Neural cell (in vitro differentiated cells): ENCODE results near the gene TCFL5. TPM values are rescaled to one million over a fixed set of nuclear protein-coding genes. Genes with fewer than 3 reads are reported as not detected.

Experiments used
- H2AFZ ChIP-seq: fragments of 200-600, 300-800 bp; sonication (generic), shearing (Covaris generic); 2 replicates; pipeline ENCODE4 v1.6.0; 2014; ENCODE audit warnings: low read depth, mild to moderate bottlenecking, antibody characterized with exemption, low read length, moderate library complexity
- H3F3A ChIP-seq: fragments of 200-600 bp; shearing (Covaris generic); 2 replicates; pipeline ENCODE4 v1.6.1; 2016; ENCODE audit warnings: mild to moderate bottlenecking, moderate library complexity, mixed read lengths, antibody characterized with exemption, low read length; ENCODE audit not compliant: insufficient read depth, poor library complexity, severe bottlenecking
- H3K27ac ChIP-seq: fragments of 200-600, 300-800 bp; sonication (generic), shearing (Covaris generic); 2 replicates; pipeline ENCODE4 v1.5.1; 2014; ENCODE audit warnings: mild to moderate bottlenecking, low read length, moderate library complexity
- H3K27me3 ChIP-seq: fragments of 300-800, 200-600 bp; sonication (generic), shearing (Covaris generic); 2 replicates; pipeline ENCODE4 v1.6.0; 2014; ENCODE audit warnings: mild to moderate bottlenecking, low read depth, low read length, moderate library complexity; ENCODE audit not compliant: insufficient read depth
- H3K36me3 ChIP-seq: fragments of 300-800, 200-600 bp; sonication (generic), shearing (Covaris generic); 2 replicates; pipeline ENCODE4 v1.5.1; 2014; ENCODE audit warnings: mild to moderate bottlenecking, antibody characterized with exemption, low read length, moderate library complexity; ENCODE audit not compliant: insufficient read depth
- H3K4me2 ChIP-seq: fragments of 300-800, 200-600 bp; sonication (generic), shearing (Covaris generic); 2 replicates; pipeline ENCODE4 v1.6.0; 2014; ENCODE audit warnings: mild to moderate bottlenecking, low read length
- H3K4me3 ChIP-seq: fragments of 300-800, 200-600 bp; sonication (generic), shearing (Covaris generic); 2 replicates; pipeline ENCODE4 v1.5.1; 2014; ENCODE audit warnings: mild to moderate bottlenecking, low read length, moderate library complexity
- H3K79me2 ChIP-seq: fragments of 200-600 bp; shearing (Covaris generic); replicated peaks from 2 replicates; pipeline ENCODE4 v1.6.0; 2014; ENCODE audit warnings: mild to moderate bottlenecking, low read length, moderate library complexity; ENCODE audit not compliant: insufficient read depth
- H3K9ac ChIP-seq: fragments of 300-800, 200-600 bp; sonication (generic), shearing (Covaris generic); 2 replicates; pipeline ENCODE4 v1.6.1; 2016; ENCODE audit warnings: mild to moderate bottlenecking, low read length, mixed read lengths
- H3K9me2 ChIP-seq: fragments of 200-600 bp; shearing (Covaris generic); 2 replicates; pipeline ENCODE4 v1.6.1; 2016; ENCODE audit warnings: mild to moderate bottlenecking, low read length, mixed read lengths; ENCODE audit not compliant: insufficient read depth
- H3K9me3 ChIP-seq: fragments of 200-600, 300-800 bp; sonication (generic), shearing (Covaris generic); 2 replicates; pipeline ENCODE4 v1.6.1; 2016; ENCODE audit warnings: mild to moderate bottlenecking, mixed run types, low read length, moderate library complexity, mixed read lengths
- H4K20me1 ChIP-seq: fragments of 200-600 bp; shearing (Covaris generic); 2 replicates; pipeline ENCODE4 v1.6.1; 2016; ENCODE audit warnings: mild to moderate bottlenecking, mixed run types; ENCODE audit not compliant: insufficient read depth
- CTCF ChIP-seq: fragments of 450-650 bp; IDR thresholded peaks from 2 replicates; pipeline ENCODE4 v1.5.1; 2014; ENCODE audit warnings: antibody characterized with exemption, mild to moderate bottlenecking, moderate library complexity; ENCODE audit not compliant: poor library complexity, severe bottlenecking
- EP300 ChIP-seq: fragments of 450-650 bp; conservative IDR thresholded peaks from 2 replicates; pipeline ENCODE4 v1.6.1; 2014; ENCODE audit warnings: antibody characterized with exemption, mild to moderate bottlenecking, moderate library complexity; ENCODE audit not compliant: poor library complexity, severe bottlenecking
- EZH2 ChIP-seq: fragments of 200-600, 300-800 bp; shearing (Covaris generic), sonication (generic); IDR thresholded peaks from 2 replicates; pipeline ENCODE4 v1.6.1; 2014; ENCODE audit warnings: antibody characterized with exemption, low read length, borderline replicate concordance, mild to moderate bottlenecking; ENCODE audit not compliant: insufficient read depth, poor library complexity, severe bottlenecking
- MXI1 ChIP-seq: fragments of 450-650 bp; conservative IDR thresholded peaks from 2 replicates; pipeline ENCODE4 v1.6.1; 2014; ENCODE audit warnings: antibody characterized with exemption, mild to moderate bottlenecking; ENCODE audit not compliant: poor library complexity, severe bottlenecking
- POLR2AphosphoS5 ChIP-seq: IDR thresholded peaks from 2 replicates; pipeline ENCODE4 v1.6.1; 2012
- RAD21 ChIP-seq: fragments of 450-650 bp; conservative IDR thresholded peaks from 2 replicates; pipeline ENCODE4 v1.6.1; 2014; ENCODE audit warnings: antibody characterized with exemption, mild to moderate bottlenecking, moderate library complexity
- SMC3 ChIP-seq: fragments of 450-650 bp; conservative IDR thresholded peaks from 2 replicates; pipeline ENCODE4 v1.6.1; 2014; ENCODE audit warnings: antibody characterized with exemption, mild to moderate bottlenecking, moderate library complexity; ENCODE audit not compliant: poor library complexity
- TAF1 ChIP-seq: IDR thresholded peaks from 2 replicates; pipeline ENCODE4 v1.6.1; 2012; ENCODE audit warnings: low read depth
- polyA plus RNA-seq: library from polyadenylated mRNA; depleted of rRNA; stranded (reverse); fragments of >200 nt; gene quantifications from 2 replicates; pipeline ENCODE4 v1.2.3, GENCODE V29; 2014
- TF ChIP-seq, protein P1 (sequence below): IDR thresholded peaks from 2 replicates; pipeline ENCODE4 v1.6.1; 2012; ENCODE audit warnings: borderline replicate concordance

The TCFL5 gene
- polyA plus RNA-seq, 1 donor from 2014 or later, result 9.8 TPM

DNA sequence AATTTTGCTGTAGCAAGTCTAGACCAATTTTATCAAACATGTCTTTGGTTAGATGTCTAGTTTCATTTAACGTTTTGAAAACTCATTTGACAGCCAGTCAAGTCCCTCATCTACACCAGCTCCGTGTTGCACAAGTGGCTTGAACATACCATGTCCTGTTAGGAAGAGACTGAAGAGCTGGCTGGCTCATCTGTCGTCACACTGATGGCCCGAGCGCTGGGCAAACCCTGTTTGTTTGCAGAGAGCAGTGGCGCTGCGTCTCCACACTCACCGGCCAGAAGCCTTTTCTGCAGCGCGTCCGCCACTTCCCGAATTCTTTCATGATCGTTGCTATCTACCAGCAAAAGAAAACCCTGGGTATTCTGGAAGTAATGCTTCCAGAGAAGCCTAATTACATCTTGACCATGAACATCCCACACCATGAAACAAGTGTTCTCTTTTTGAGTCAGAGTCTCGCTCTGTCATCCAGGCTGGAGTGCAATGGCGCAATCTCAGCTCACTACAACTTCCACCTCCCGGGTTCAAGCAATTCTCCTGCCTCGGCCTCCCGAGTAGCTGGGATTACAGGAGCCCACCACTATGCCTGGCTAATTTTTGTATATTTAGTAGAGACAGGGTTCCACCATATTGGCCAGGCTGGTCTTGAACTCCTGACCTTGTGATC, 10.7 kb upstream of the TCFL5 start:
- Histone ChIP-seq H3K9me2 (no peaks in the 10 kb centered on the region), H3K79me2 (no peaks in the 10 kb centered on the region), H3K4me3 (no peak overlapping the region), H3K36me3 (no peaks in the 10 kb centered on the region), H3K27ac (no peak overlapping the region), H3F3A (no peaks in the 10 kb centered on the region), H4K20me1 (no peaks in the 10 kb centered on the region), H3K27me3 (no peaks in the 10 kb centered on the region), H2AFZ (no peak overlapping the region), H3K4me2 (no peak overlapping the region), H3K9ac (no peak overlapping the region), H3K9me3 (no peaks in the 10 kb centered on the region)
- TF ChIP-seq EZH2 (no peak), MXI1 (no peak), SMC3 (no peak), POLR2AphosphoS5 (no peak), TAF1 (no peak), EP300 (no peak), CTCF (no peak), RAD21 (no peak)
- TF ChIP-seq, protein P1, sequence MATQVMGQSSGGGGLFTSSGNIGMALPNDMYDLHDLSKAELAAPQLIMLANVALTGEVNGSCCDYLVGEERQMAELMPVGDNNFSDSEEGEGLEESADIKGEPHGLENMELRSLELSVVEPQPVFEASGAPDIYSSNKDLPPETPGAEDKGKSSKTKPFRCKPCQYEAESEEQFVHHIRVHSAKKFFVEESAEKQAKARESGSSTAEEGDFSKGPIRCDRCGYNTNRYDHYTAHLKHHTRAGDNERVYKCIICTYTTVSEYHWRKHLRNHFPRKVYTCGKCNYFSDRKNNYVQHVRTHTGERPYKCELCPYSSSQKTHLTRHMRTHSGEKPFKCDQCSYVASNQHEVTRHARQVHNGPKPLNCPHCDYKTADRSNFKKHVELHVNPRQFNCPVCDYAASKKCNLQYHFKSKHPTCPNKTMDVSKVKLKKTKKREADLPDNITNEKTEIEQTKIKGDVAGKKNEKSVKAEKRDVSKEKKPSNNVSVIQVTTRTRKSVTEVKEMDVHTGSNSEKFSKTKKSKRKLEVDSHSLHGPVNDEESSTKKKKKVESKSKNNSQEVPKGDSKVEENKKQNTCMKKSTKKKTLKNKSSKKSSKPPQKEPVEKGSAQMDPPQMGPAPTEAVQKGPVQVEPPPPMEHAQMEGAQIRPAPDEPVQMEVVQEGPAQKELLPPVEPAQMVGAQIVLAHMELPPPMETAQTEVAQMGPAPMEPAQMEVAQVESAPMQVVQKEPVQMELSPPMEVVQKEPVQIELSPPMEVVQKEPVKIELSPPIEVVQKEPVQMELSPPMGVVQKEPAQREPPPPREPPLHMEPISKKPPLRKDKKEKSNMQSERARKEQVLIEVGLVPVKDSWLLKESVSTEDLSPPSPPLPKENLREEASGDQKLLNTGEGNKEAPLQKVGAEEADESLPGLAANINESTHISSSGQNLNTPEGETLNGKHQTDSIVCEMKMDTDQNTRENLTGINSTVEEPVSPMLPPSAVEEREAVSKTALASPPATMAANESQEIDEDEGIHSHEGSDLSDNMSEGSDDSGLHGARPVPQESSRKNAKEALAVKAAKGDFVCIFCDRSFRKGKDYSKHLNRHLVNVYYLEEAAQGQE, result no peak

DNA sequence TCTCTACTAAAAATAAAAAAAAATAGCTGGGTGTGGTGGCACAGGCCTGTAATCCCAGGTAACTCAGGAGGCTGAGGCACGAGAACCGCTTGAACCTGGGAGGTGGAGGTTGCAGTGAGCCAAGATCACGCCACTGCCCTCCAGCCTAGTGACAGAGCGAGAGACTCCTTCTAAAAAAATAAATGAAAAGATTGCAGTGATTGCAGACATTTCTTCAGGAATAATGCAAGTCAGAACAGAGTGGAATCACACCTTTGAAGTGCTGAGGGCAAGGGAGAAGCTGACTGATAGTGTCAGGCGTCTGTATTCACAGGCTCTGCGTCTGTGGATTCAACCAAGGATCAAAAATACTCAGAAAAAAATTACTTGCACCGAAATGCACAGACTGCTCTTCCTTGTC, 2.6 kb upstream of the TCFL5 start:
- TF ChIP-seq RAD21 (no peak), SMC3 (no peak), EP300 (no peak), EZH2 (no peak)
- TF ChIP-seq, protein P1, result no peak
- no peak overlapping the region for H3K4me3 ChIP-seq
- no peak overlapping the region for H3K9ac ChIP-seq
- H3F3A ChIP-seq, result no peaks in the 10 kb centered on the region
- no peaks in the 10 kb centered on the region for H3K9me3 ChIP-seq
- no peak overlapping the region for H2AFZ ChIP-seq
- no peak overlapping the region for H3K27ac ChIP-seq
- no peak overlapping the region for H3K4me2 ChIP-seq
- peaks cover 10% of the 10 kb centered on the region for H3K27me3 ChIP-seq
- no peaks in the 10 kb centered on the region for H3K36me3 ChIP-seq
- no peaks in the 10 kb centered on the region for H4K20me1 ChIP-seq
- H3K9me2 ChIP-seq, result no peaks in the 10 kb centered on the region
- no peaks in the 10 kb centered on the region for H3K79me2 ChIP-seq
